C4-2B (cell line): ENCODE results near the gene AGBL4.

Source experiments
- H3K27ac ChIP-seq: fragments of 450-650 bp; 2 replicates; pipeline ENCODE4 v1.5.1; 2017
- ZFX ChIP-seq: fragments of 450-650 bp; IDR thresholded peaks from 2 replicates; pipeline ENCODE4 v1.6.1; 2017
- TF ChIP-seq, protein P1 (sequence below): fragments of 450-650 bp; conservative IDR thresholded peaks from 2 replicates; pipeline ENCODE4 v1.5.1; 2017; ENCODE audit warnings: mild to moderate bottlenecking

AGBL4 gene

GRCh38 chr1:48547561-48548220 is 1476.1 kb downstream of the AGBL4 start:
- no peak overlapping the region for H3K27ac ChIP-seq
- TF ChIP-seq ZFX, result no peak
- TF ChIP-seq, protein P1, sequence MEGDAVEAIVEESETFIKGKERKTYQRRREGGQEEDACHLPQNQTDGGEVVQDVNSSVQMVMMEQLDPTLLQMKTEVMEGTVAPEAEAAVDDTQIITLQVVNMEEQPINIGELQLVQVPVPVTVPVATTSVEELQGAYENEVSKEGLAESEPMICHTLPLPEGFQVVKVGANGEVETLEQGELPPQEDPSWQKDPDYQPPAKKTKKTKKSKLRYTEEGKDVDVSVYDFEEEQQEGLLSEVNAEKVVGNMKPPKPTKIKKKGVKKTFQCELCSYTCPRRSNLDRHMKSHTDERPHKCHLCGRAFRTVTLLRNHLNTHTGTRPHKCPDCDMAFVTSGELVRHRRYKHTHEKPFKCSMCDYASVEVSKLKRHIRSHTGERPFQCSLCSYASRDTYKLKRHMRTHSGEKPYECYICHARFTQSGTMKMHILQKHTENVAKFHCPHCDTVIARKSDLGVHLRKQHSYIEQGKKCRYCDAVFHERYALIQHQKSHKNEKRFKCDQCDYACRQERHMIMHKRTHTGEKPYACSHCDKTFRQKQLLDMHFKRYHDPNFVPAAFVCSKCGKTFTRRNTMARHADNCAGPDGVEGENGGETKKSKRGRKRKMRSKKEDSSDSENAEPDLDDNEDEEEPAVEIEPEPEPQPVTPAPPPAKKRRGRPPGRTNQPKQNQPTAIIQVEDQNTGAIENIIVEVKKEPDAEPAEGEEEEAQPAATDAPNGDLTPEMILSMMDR, result no peak

DNA sequence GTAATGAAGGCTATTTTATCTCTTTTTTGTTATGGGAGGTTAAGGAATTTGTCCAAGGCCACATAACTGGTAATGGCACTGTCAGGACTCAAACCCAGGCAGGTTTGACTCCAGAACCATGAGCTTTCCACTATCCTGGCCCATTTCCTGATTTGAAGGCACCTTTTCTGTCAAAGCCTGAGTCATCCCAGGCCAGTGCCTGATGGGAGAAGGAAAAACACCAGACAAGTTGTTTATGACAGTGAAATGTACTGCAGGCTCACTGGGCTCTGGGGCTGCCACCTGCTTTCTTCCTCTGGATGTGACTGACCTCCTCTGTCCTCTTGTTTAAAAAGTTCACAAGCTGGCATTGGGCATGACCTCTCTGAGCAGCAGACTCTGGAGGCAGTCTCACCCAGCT is 1479.9 kb downstream of the AGBL4 start:
- TF ChIP-seq, protein P1, result no peak
- TF ChIP-seq ZFX, result no peak
- H3K27ac ChIP-seq, result no peak overlapping the region

DNA sequence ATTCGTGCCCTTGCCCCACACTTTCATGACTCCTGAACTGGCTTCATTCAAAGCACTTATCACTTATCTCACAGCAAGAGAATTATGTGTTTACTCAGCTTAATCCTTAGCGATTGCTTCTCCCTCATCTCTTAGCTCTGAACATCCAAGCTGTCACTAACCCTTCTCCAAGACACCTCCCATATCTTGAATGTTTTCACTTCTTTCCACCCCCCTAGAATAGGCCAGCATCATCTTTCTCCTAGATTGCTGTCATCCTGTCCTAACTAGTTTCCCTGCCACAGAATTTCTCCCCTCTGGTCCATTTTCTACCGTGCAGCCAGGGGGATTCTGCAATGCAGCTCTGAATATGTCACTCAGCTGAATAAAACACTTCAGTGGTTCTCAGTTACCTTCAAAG is 1483.2 kb downstream of the AGBL4 start:
- H3K27ac ChIP-seq, result no peak overlapping the region
- no peak for TF ChIP-seq ZFX
- TF ChIP-seq, protein P1, result no peak

DNA sequence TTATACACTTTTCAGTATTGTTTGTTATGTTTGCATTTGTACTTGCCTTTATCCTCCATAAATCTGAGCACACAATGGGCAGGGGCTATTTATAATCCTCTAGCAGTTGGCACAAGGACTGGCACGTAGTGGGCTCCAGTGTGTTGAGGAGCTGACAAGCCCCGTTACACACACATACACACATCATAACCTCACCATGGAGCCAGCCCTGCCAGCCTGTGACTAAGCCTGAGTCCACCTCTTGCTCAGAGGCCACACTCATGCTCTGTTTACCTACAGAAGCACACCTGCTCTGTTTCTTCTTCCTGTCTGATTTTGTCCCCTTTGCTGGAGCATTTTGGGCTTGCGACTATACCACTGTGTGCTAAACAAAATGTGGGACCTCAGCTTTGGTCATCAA is 1487.3 kb downstream of the AGBL4 start:
- no peak overlapping the region for H3K27ac ChIP-seq
- TF ChIP-seq ZFX, result no peak
- TF ChIP-seq, protein P1, result no peak

- no peak overlapping the region for H3K27ac ChIP-seq
- TF ChIP-seq, protein P1, result no peak
- no peak for TF ChIP-seq ZFX
Observed at GRCh38 chr1:48532976-48533375, 1490.8 kb downstream of the AGBL4 start.

DNA sequence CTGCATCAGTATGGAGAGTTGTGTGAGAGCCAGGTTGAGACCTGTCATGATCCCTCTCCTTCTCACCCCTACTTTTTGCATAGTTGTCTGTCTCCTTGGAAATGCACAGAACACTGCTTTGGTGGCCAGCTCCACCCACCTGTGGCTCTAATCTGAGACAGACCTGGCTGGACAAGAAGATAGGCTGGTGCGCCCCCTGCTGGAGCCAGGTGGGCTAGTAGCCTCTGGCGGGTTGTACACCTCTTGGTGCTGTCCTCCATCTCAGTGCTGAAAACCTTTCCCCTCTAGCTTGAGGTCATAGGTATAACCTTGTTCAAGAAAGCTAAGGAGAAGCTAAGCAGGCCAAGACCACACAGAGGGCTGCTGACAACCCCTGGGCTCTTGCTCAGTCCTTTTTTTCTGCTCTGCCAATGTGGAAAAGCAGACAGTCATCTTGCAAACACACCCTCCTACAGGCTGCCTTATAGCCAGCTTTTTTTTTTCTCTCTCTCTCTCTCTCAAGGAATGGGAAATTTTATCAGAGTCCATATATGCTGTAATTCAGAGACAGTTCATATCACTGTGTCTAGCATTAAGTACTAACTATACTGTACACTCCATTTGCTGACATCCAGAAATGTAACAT is 1492.9 kb downstream of the AGBL4 start:
- no peak overlapping the region for H3K27ac ChIP-seq
- TF ChIP-seq, protein P1, result peak; percentile 94
- TF ChIP-seq ZFX, result no peak

DNA sequence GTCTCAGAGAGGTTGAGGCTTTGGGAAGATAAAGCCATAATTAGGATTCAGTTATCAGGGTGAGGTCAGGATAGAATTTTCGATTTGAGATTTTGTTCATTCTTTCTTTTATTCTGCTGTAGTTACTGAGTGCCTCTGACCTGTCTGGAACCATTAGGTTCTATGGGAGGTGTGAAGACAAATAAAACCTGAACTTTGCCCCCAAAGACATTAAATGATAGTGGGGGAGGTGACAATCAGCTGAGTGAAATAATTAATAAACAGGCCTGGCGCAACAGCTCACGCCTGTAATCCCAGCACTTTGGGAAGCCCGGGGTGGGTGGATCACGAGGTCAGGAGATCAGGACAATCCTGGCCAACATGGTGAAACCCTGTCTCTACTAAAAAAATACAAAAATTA is 1496.7 kb downstream of the AGBL4 start:
- H3K27ac ChIP-seq, result no peak overlapping the region
- TF ChIP-seq, protein P1, result no peak
- TF ChIP-seq ZFX, result no peak
